ENCODE measurements around the gene STAT5B.

The STAT5B gene

GRCh38 chr17:42276359-42276608 lies at the start of gene STAT5B:
TSS of gene STAT5B (minus strand) at chr17:42276391. CDS start at chr17:42232127, 44,264 bp downstream.
- Histone ChIP-seq H3F3A (ENCODE audit: insufficient read depth, low read length) (no peaks in the 10 kb centered on the region), H3K79me2 (ENCODE audit: low read length) (peaks cover 27% of the 10 kb centered on the region), H3K4me1 (ENCODE audit: low read length) (no peaks in the 10 kb centered on the region), H3K9me2 (replicated peaks; ENCODE audit: insufficient read depth, low read length) (no peaks in the 10 kb centered on the region), H3K4me2 (ENCODE audit: low read depth, low read length) (peak within 1 kb of the TSS; percentile 96), H3K36me3 (replicated peaks; ENCODE audit: insufficient read depth, low read length) (no peaks in the 10 kb centered on the region), H4K20me1 (ENCODE audit: insufficient read depth, low read length) (no peaks in the 10 kb centered on the region), H3K9me3 (replicated peaks; ENCODE audit: insufficient read depth, low read length) (no peaks in the 10 kb centered on the region), H3K4me3 (ENCODE audit: low read length) (peak within 1 kb of the TSS; percentile 87), H3K27me3 (replicated peaks; ENCODE audit: insufficient read depth, low read length) (no peaks in the 10 kb centered on the region), H3K9ac (ENCODE audit: low read length) (peak within 1 kb of the TSS; percentile 78), H2AFZ (ENCODE audit: low read length) (peak within 1 kb of the TSS; percentile 99), H3K27ac (ENCODE audit: low read length) (no peak within 1 kb of the TSS)
- TF ChIP-seq, protein P1, sequence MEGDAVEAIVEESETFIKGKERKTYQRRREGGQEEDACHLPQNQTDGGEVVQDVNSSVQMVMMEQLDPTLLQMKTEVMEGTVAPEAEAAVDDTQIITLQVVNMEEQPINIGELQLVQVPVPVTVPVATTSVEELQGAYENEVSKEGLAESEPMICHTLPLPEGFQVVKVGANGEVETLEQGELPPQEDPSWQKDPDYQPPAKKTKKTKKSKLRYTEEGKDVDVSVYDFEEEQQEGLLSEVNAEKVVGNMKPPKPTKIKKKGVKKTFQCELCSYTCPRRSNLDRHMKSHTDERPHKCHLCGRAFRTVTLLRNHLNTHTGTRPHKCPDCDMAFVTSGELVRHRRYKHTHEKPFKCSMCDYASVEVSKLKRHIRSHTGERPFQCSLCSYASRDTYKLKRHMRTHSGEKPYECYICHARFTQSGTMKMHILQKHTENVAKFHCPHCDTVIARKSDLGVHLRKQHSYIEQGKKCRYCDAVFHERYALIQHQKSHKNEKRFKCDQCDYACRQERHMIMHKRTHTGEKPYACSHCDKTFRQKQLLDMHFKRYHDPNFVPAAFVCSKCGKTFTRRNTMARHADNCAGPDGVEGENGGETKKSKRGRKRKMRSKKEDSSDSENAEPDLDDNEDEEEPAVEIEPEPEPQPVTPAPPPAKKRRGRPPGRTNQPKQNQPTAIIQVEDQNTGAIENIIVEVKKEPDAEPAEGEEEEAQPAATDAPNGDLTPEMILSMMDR (IDR thresholded peaks at IDR 0.05; ENCODE audit: low read length) = no peak
- TF ChIP-seq EZH2phosphoT487 (IDR thresholded peaks at IDR 0.05; ENCODE audit: low read length) = no peak
- no peak for TF ChIP-seq EZH2 (optimal IDR thresholded peaks at IDR 0.05; ENCODE audit: low read depth, low read length)
- peak; percentile 74 for DNase-seq

DNA sequence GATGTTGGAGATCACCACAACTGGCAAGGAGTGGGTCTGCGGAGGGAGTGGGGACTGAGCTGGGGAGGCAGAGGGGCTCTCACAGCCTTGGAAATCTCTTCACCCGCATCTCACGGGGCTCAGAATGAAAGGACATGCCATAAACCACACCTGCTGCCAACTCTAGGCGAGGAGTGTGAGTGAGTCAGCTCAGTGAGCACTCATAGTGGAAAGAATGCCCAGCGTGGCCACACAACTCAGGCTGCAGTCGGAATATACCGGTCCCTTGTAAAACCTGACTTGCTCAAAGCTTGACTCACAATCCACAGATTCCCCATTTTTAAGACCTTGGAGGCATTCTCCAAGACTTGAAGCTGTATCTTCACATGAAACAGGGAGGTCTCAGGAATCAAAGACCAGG lies 48.8 kb upstream of the STAT5B start:
- H4K20me1 ChIP-seq (ENCODE audit: insufficient read depth, low read length) = no peaks in the 10 kb centered on the region
- no peak overlapping the region for H2AFZ ChIP-seq (ENCODE audit: low read length)
- no peaks in the 10 kb centered on the region for H3K36me3 ChIP-seq (replicated peaks; ENCODE audit: insufficient read depth, low read length)
- no peak overlapping the region for H3K27ac ChIP-seq (ENCODE audit: low read length)
- no peaks in the 10 kb centered on the region for H3K27me3 ChIP-seq (replicated peaks; ENCODE audit: insufficient read depth, low read length)
- no peak for DNase-seq
- TF ChIP-seq EZH2 (optimal IDR thresholded peaks at IDR 0.05; ENCODE audit: low read depth, low read length) = no peak
- TF ChIP-seq, protein P1 (IDR thresholded peaks at IDR 0.05; ENCODE audit: low read length) = no peak
- TF ChIP-seq EZH2phosphoT487 (IDR thresholded peaks at IDR 0.05; ENCODE audit: low read length) = no peak
- no peak overlapping the region for H3K4me3 ChIP-seq (ENCODE audit: low read length)
- no peak overlapping the region for H3K9ac ChIP-seq (ENCODE audit: low read length)
- H3K9me3 ChIP-seq (replicated peaks; ENCODE audit: insufficient read depth, low read length) = no peaks in the 10 kb centered on the region
- H3K4me2 ChIP-seq (ENCODE audit: low read depth, low read length) = no peak overlapping the region
- no peaks in the 10 kb centered on the region for H3K4me1 ChIP-seq (ENCODE audit: low read length)
- H3K9me2 ChIP-seq (replicated peaks; ENCODE audit: insufficient read depth, low read length) = no peaks in the 10 kb centered on the region
- no peaks in the 10 kb centered on the region for H3K79me2 ChIP-seq (ENCODE audit: low read length)
- no peaks in the 10 kb centered on the region for H3F3A ChIP-seq (ENCODE audit: insufficient read depth, low read length)

- Histone ChIP-seq H3K4me1 (ENCODE audit: low read length) (no peaks in the 10 kb centered on the region), H2AFZ (ENCODE audit: low read length) (no peak overlapping the region), H3K36me3 (replicated peaks; ENCODE audit: insufficient read depth, low read length) (no peaks in the 10 kb centered on the region), H3K4me2 (ENCODE audit: low read depth, low read length) (no peak overlapping the region), H3F3A (ENCODE audit: insufficient read depth, low read length) (no peaks in the 10 kb centered on the region), H4K20me1 (ENCODE audit: insufficient read depth, low read length) (no peaks in the 10 kb centered on the region), H3K79me2 (ENCODE audit: low read length) (no peaks in the 10 kb centered on the region), H3K9ac (ENCODE audit: low read length) (no peak overlapping the region), H3K9me2 (replicated peaks; ENCODE audit: insufficient read depth, low read length) (no peaks in the 10 kb centered on the region), H3K9me3 (replicated peaks; ENCODE audit: insufficient read depth, low read length) (no peaks in the 10 kb centered on the region), H3K27me3 (replicated peaks; ENCODE audit: insufficient read depth, low read length) (no peaks in the 10 kb centered on the region), H3K27ac (ENCODE audit: low read length) (no peak overlapping the region), H3K4me3 (ENCODE audit: low read length) (no peak overlapping the region)
- TF ChIP-seq, protein P1 (IDR thresholded peaks at IDR 0.05; ENCODE audit: low read length) = no peak
- TF ChIP-seq EZH2 (optimal IDR thresholded peaks at IDR 0.05; ENCODE audit: low read depth, low read length) (no peak), EZH2phosphoT487 (IDR thresholded peaks at IDR 0.05; ENCODE audit: low read length) (no peak)
- no peak for DNase-seq
Observed at GRCh38 chr17:42323268-42323773, 47.1 kb upstream of the STAT5B start.

All from MM.1S (cell line).